Fibroblast of pulmonary artery (primary cell): ENCODE measurements around the gene PLCB2.

Experiments used
- DNase-seq: peaks from one replicate; pipeline ENCODE4 v3.0.0-alpha.2; 2010; ENCODE audit warnings: low read depth
- H3K4me3 ChIP-seq: replicated peaks from 2 replicates; pipeline ENCODE4 v1.5.1; 2011; ENCODE audit warnings: low read depth, mild to moderate bottlenecking, control low read depth, low read length, moderate library complexity
- TF ChIP-seq, protein P1 (sequence below): IDR thresholded peaks from 2 replicates; pipeline ENCODE4 v1.5.1; 2011; ENCODE audit warnings: mild to moderate bottlenecking, control low read depth, low read length, inconsistent platforms; ENCODE audit errors: missing control alignments

PLCB2 gene

DNA sequence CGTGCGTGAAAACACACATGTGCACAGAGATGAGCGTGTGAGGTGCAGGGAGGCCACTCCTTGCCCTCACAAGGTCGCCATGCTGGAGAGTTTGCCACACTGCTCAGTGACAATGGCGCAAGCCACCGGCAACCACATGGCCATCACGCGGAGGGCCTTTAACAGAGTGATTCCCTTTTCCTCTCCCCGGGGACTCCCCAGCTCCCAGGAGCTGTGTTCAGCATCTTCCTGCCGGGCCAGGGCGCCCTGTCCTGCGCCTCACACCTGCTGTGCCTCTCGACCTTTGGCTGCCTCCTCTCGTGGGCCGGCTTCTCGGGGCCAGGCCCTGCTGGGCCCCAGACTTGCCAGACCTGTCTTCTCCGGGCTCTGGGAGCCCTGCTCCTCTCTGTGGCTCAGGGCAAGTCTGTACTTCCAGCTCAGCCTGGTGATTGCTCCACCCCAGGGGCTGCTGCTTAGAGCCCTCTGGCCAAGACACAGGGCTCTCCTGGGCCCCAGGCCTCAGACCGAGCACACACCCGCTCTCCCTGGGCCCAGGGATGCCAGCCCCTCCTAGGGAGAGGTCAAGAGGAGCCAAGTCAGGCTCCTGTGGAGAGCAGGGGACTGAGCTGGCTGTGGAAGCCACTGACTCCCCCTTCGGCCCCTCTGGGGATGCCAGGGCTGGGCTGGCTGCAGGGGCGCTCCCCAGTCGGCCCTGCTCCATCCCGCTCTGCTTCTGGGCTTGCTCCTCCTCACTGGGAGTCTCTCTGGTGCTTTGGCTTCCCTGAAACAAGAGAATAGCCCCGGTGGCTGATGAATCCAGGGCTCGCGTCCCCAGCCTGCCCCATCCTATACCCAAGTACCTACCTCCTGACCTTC is 27.4 kb upstream of the PLCB2 start:
- TF ChIP-seq, protein P1, sequence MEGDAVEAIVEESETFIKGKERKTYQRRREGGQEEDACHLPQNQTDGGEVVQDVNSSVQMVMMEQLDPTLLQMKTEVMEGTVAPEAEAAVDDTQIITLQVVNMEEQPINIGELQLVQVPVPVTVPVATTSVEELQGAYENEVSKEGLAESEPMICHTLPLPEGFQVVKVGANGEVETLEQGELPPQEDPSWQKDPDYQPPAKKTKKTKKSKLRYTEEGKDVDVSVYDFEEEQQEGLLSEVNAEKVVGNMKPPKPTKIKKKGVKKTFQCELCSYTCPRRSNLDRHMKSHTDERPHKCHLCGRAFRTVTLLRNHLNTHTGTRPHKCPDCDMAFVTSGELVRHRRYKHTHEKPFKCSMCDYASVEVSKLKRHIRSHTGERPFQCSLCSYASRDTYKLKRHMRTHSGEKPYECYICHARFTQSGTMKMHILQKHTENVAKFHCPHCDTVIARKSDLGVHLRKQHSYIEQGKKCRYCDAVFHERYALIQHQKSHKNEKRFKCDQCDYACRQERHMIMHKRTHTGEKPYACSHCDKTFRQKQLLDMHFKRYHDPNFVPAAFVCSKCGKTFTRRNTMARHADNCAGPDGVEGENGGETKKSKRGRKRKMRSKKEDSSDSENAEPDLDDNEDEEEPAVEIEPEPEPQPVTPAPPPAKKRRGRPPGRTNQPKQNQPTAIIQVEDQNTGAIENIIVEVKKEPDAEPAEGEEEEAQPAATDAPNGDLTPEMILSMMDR = no peak
- no peak overlapping the region for H3K4me3 ChIP-seq
- no peak for DNase-seq

DNA sequence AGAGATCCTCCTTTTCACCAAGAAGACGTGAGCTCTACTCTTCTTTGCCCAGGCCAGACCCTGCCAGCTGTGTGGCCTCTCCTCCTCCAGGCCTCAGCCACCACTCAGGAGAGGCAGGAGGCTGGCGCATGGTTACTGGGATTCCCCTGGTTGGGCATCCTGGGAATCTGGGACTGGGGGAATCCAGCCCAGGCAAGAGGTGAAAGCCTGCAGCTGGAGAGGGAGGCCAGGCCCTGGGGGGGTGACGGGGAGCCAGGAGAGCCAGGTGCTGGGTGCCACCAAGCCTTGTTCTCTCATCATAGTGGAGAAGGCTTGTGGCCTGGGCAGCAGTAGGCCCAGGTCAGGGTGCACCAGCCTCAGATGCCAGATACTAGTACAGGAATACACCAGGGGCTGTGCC is 26.8 kb upstream of the PLCB2 start:
- TF ChIP-seq, protein P1 = no peak
- no peak overlapping the region for H3K4me3 ChIP-seq
- DNase-seq = no peak

DNA sequence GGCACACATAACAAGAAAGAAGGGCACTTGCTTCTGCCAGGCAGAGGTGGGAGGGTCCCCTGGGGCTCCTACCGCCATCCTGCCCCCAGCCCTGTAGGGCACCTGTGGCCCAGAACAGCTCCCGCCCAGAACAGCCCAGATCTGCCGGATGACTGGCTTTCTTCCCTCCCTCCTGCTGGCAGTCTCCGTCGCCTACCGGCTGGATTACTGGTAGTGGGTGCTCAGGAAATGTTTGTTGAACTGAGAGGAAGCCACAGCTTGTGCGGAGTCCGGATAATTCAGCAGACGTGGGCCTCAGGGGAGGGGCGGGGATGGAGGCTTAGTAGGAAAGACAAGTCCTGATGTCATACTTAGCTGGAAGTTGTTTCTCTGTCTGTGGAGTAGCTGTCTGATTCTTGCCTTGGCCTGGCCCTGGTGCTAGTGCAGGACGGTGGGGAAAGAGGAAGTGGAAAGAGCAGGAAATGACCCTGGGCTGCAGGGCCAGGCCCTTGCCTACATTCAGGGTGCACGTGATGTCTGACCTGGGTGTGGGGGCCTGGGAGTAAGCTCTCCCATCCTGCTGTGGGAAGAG is 26.3 kb upstream of the PLCB2 start:
- TF ChIP-seq, protein P1 = no peak
- peak; percentile 92 for DNase-seq
- H3K4me3 ChIP-seq = no peak overlapping the region

DNA sequence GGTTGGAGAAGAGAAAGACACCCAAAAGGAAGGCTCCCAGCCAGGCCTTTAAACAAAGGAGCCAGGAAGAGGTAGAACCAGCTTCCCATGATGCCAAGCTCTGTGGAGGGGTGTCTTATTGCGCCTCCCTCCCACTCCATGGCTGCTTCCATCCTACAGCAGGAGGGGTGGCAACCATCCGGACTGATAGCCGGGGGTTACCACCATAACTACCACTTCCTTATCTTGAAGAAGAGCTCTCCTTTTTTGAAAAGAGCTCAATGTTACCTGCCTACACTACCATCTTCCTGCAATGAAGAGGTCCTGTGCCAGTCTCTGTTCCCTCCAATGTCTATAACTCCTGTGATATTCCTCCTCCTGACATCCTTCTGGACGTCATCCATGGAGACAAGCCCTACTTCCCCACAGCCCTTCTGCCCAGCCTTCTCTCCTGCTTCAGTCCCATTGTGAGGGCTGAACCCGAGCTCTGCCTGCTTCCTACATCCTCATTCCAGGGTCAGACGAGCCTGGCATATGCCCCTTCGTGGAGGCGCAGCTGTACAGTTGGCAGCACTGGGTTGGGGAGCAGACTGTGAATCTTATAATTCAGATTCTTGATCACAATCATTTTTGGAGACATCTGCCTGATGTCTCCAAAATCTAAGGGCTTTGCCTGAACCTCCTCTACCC is 24.5 kb upstream of the PLCB2 start:
- no peak for DNase-seq
- TF ChIP-seq, protein P1 = no peak
- no peak overlapping the region for H3K4me3 ChIP-seq

DNA sequence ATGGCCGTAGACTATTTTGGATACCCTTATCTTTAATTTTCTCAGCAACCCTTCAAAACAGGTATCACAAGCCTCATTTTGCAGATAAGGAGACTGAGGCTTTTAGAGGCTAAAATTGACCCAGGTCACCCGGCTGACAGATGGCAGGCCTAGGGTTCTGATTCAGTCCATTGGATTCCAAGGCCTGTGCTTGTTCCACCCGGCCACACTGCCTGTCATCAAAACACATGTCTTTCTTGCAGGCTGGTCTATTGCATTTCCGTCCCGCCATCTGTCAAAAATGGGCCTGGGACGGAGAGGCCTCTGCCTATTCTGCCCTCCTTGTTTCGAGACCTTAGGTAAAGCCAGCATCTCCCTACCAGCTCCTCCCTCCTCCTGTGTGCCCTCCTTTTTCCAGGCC is 23.9 kb upstream of the PLCB2 start:
- TF ChIP-seq, protein P1 = no peak
- no peak for DNase-seq
- H3K4me3 ChIP-seq = no peak overlapping the region

DNA sequence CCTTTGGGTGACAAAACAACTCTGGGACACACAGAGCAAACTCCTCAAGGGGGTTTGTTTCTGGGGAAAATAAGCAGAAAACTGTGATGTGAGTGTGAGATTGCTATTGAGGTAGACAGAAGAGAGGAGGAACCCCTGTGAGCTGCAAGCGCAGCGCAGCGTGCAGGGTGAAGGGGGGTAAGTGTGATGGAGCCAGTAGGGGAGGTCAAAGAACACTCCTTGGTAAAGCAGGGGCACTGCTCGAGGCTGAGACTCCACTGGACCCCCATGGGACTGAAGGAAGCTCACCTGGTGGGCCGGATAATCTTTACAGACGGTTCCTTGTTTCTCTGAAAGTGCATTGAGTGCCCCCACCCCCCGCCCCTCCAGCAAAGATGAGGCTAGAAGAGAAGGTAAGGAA is 23.3 kb upstream of the PLCB2 start:
- DNase-seq = no peak
- TF ChIP-seq, protein P1 = no peak

More for the DNA sequence above, 23.3 kb upstream of the PLCB2 start:
- no peak overlapping the region for H3K4me3 ChIP-seq
